H9 (cell line): ENCODE results near the gene HNRNPH2. TPM values are rescaled to one million over a fixed set of nuclear protein-coding genes. Genes with fewer than 3 reads are reported as not detected.

Experiments used
- DNase-seq: peaks from one replicate; pipeline ENCODE4 v3.0.0-alpha.2; 2017
- H2AFZ ChIP-seq: one replicate; pipeline ENCODE4 v1.6.1; 2013; ENCODE audit warnings: mild to moderate bottlenecking, low read length, control low read depth, moderate library complexity
- H2AK5ac ChIP-seq: 2 replicates; pipeline ENCODE4 v1.6.1; 2013; ENCODE audit warnings: low read length, control low read depth, mixed read lengths; ENCODE audit not compliant: insufficient read length
- H2BK120ac ChIP-seq: one replicate; pipeline ENCODE4 v1.6.1; 2013; ENCODE audit warnings: low read depth, mild to moderate bottlenecking, low read length, control low read depth, inconsistent platforms; ENCODE audit not compliant: poor library complexity, severe bottlenecking
- H2BK12ac ChIP-seq: 2 replicates; pipeline ENCODE4 v1.6.1; 2013; ENCODE audit warnings: low read length, control low read depth, mixed read lengths, low read depth; ENCODE audit not compliant: insufficient read length
- H2BK15ac ChIP-seq: 2 replicates; pipeline ENCODE4 v1.6.1; 2013; ENCODE audit warnings: low read depth, low read length, control low read depth
- H2BK20ac ChIP-seq: one replicate; pipeline ENCODE4 v1.6.1; 2013; ENCODE audit warnings: low read depth, mild to moderate bottlenecking, low read length, control low read depth, inconsistent platforms; ENCODE audit not compliant: poor library complexity, severe bottlenecking
- H2BK5ac ChIP-seq: 2 replicates; pipeline ENCODE4 v1.6.1; 2013; ENCODE audit warnings: low read length, control low read depth, mixed read lengths; ENCODE audit not compliant: insufficient read length
- H3K14ac ChIP-seq: 2 replicates; pipeline ENCODE4 v1.6.1; 2013; ENCODE audit warnings: low read length, control low read depth; ENCODE audit not compliant: insufficient read depth
- H3K18ac ChIP-seq: 2 replicates; pipeline ENCODE4 v1.6.1; 2013; ENCODE audit warnings: low read depth, mild to moderate bottlenecking, mixed read lengths, low read length, control low read depth; ENCODE audit not compliant: insufficient read length
- H3K23ac ChIP-seq: 2 replicates; pipeline ENCODE4 v1.6.1; 2013; ENCODE audit warnings: low read length, control low read depth, mixed read lengths, low read depth; ENCODE audit not compliant: insufficient read length
- H3K23me2 ChIP-seq: 2 replicates; pipeline ENCODE4 v1.6.1; 2013; ENCODE audit warnings: low read depth, mild to moderate bottlenecking, mixed read lengths, low read length, control low read depth; ENCODE audit not compliant: insufficient read length, poor library complexity, severe bottlenecking
- H3K27ac ChIP-seq: 2 replicates; pipeline ENCODE4 v1.5.1; 2013; ENCODE audit warnings: low read length, control low read depth, mixed read lengths, low read depth; ENCODE audit not compliant: insufficient read length
- H3K27me3 ChIP-seq: 2 replicates; pipeline ENCODE4 v1.6.1; 2013; ENCODE audit warnings: low read length, control low read depth, inconsistent platforms; ENCODE audit not compliant: insufficient read depth
- H3K4ac ChIP-seq: 2 replicates; pipeline ENCODE4 v1.6.1; 2013; ENCODE audit warnings: low read depth, mild to moderate bottlenecking, control low read depth, inconsistent platforms, low read length, moderate library complexity
- H3K4me1 ChIP-seq: 2 replicates; pipeline ENCODE4 v1.6.1; 2013; ENCODE audit warnings: low read length, control low read depth, inconsistent platforms; ENCODE audit not compliant: insufficient read depth
- H3K4me2 ChIP-seq: 2 replicates; pipeline ENCODE4 v1.6.1; 2013; ENCODE audit warnings: low read length, control low read depth, mixed read lengths; ENCODE audit not compliant: insufficient read length, insufficient read depth
- H3K56ac ChIP-seq: 2 replicates; pipeline ENCODE4 v1.6.1; 2013; ENCODE audit warnings: low read depth, mild to moderate bottlenecking, mixed read lengths, low read length, control low read depth; ENCODE audit not compliant: insufficient read length
- H3K79me1 ChIP-seq: 2 replicates; pipeline ENCODE4 v1.6.1; 2013; ENCODE audit warnings: low read depth, mild to moderate bottlenecking, moderate library complexity, low read length, control low read depth, inconsistent platforms; ENCODE audit not compliant: insufficient read depth, poor library complexity, severe bottlenecking
- H3K79me2 ChIP-seq: 2 replicates; pipeline ENCODE4 v1.6.1; 2013; ENCODE audit warnings: low read length, control low read depth, inconsistent platforms; ENCODE audit not compliant: insufficient read depth
- H3K9ac ChIP-seq: 2 replicates; pipeline ENCODE4 v1.6.1; 2013; ENCODE audit warnings: low read length, control low read depth, mixed read lengths; ENCODE audit not compliant: insufficient read length; ENCODE audit errors: extremely low read depth
- H3K9me3 ChIP-seq: one replicate; pipeline ENCODE4 v1.6.1; 2013; ENCODE audit warnings: low read depth, low read length, inconsistent platforms; ENCODE audit not compliant: control insufficient read depth
- H3T11ph ChIP-seq: one replicate; pipeline ENCODE4 v1.6.1; 2013; ENCODE audit warnings: mild to moderate bottlenecking, low read length, control low read depth, inconsistent platforms
- H4K20me1 ChIP-seq: one replicate; pipeline ENCODE4 v1.6.1; 2013; ENCODE audit not compliant: control insufficient read depth, insufficient read length, insufficient read depth
- H4K5ac ChIP-seq: 2 replicates; pipeline ENCODE4 v1.6.1; 2013; ENCODE audit warnings: low read depth, mild to moderate bottlenecking, mixed read lengths, low read length, control low read depth; ENCODE audit not compliant: insufficient read length
- H4K8ac ChIP-seq: replicated peaks from 2 replicates; pipeline ENCODE4 v1.6.1; 2013; ENCODE audit warnings: low read length, control low read depth, mixed read lengths, low read depth; ENCODE audit not compliant: insufficient read length
- H4K91ac ChIP-seq: 2 replicates; pipeline ENCODE4 v1.6.1; 2013; ENCODE audit warnings: low read depth, mild to moderate bottlenecking, moderate library complexity, mixed read lengths, low read length, control low read depth; ENCODE audit not compliant: insufficient read length
- H3K27ac Mint-ChIP-seq, 3 experiments: 2 replicates in 2 of 3; 3 replicates in 1 of 3; pipeline ENCODE4 v1.8.0; 2020 to 2021; ENCODE audit warnings: mixed read lengths in 3 of 3, mild to moderate bottlenecking in 1 of 3, moderate library complexity in 1 of 3
- H3K27me3 Mint-ChIP-seq: 2 replicates; pipeline ENCODE4 v1.8.0; 2021; ENCODE audit warnings: low read depth, mild to moderate bottlenecking, moderate library complexity, mixed read lengths
- H3K36me3 Mint-ChIP-seq, 3 experiments: 2 replicates in 2 of 3; 3 replicates in 1 of 3; pipeline ENCODE4 v1.8.0; 2020 to 2021; ENCODE audit warnings: low read depth in 3 of 3, mixed read lengths in 3 of 3; ENCODE audit not compliant: insufficient read depth in 1 of 3
- H3K4me1 Mint-ChIP-seq, 2 experiments: 2 replicates each; pipeline ENCODE4 v1.8.0; 2020; ENCODE audit warnings: mixed read lengths in 2 of 2
- H3K4me3 Mint-ChIP-seq, 2 experiments: 2 replicates in 1 of 2; 3 replicates in 1 of 2; pipeline ENCODE4 v1.8.0; 2020 to 2021; ENCODE audit warnings: mild to moderate bottlenecking in 2 of 2, mixed read lengths in 2 of 2, moderate library complexity in 1 of 2
- H3K9me3 Mint-ChIP-seq, 2 experiments: 2 replicates in 1 of 2; 3 replicates in 1 of 2; pipeline ENCODE4 v1.8.0; 2020; ENCODE audit warnings: mild to moderate bottlenecking in 2 of 2, mixed read lengths in 2 of 2, moderate library complexity in 1 of 2
- WGBS: extraction: QIAGEN DNeasy Blood & Tissue Kit; methylation state at CpG from one replicate; pipeline ENCODE4 v1.1.7; 2013; ENCODE audit warnings: missing lambda C conversion rate, low lambda C conversion rate, mixed read lengths; ENCODE audit not compliant: insufficient read length; ENCODE audit errors: extremely low coverage; 5-methylcytosine and 5-hydroxymethylcytosine counted together
- total RNA-seq: library from RNA; stranded (reverse); gene quantifications from 2 replicates; pipeline ENCODE4 v1.2.1, GENCODE V29; 2021
- TF ChIP-seq, protein P1 (sequence below): fragments of 200-600 bp; sonication (generic); conservative IDR thresholded peaks from 3 replicates; pipeline ENCODE4 v1.8.0; 2021; ENCODE audit warnings: antibody characterized with exemption, mild to moderate bottlenecking

The HNRNPH2 gene
- total RNA-seq, 1 experiment from 2014 or later, result 60.2 TPM

DNA sequence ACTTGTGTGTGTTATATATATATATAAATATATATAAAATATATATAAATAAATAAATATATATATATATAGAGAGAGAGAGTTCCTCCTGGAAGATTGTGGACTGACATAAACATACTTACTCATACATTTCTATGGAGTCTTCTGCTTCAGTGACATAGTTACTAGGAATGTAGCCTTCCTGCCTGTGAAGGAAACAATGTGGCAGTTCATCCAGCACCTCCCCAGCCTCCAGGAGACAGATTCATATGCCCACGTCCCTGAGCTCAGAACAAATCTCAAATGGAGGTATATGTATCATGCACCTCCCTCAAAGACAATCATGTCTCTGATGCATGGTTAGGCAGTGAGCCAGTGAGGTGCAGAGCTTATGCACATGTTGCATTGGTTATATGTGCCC lies 48.1 kb upstream of the HNRNPH2 start:
- peaks cover 74 to 83% of the 10 kb centered on the region in 2 experiments for H3K9me3 Mint-ChIP-seq
- H2AFZ ChIP-seq, result no peak overlapping the region
- no peak overlapping the region for H3K4me3 Mint-ChIP-seq
- H4K8ac ChIP-seq, result no peak overlapping the region
- no peaks in the 10 kb centered on the region for H3K79me1 ChIP-seq
- no peaks in the 10 kb centered on the region; the same call in 1 of the 2 replicates for H3K4me1 ChIP-seq
- H3K27me3 ChIP-seq, result no peaks in the 10 kb centered on the region
- H3K4me1 Mint-ChIP-seq, result no peaks in the 10 kb centered on the region
- no peak overlapping the region for H3K14ac ChIP-seq
- H3K27me3 Mint-ChIP-seq, result peaks cover 5% of the 10 kb centered on the region; the same call in 1 of the 2 replicates
- DNase-seq, result no peak
- TF ChIP-seq, protein P1, sequence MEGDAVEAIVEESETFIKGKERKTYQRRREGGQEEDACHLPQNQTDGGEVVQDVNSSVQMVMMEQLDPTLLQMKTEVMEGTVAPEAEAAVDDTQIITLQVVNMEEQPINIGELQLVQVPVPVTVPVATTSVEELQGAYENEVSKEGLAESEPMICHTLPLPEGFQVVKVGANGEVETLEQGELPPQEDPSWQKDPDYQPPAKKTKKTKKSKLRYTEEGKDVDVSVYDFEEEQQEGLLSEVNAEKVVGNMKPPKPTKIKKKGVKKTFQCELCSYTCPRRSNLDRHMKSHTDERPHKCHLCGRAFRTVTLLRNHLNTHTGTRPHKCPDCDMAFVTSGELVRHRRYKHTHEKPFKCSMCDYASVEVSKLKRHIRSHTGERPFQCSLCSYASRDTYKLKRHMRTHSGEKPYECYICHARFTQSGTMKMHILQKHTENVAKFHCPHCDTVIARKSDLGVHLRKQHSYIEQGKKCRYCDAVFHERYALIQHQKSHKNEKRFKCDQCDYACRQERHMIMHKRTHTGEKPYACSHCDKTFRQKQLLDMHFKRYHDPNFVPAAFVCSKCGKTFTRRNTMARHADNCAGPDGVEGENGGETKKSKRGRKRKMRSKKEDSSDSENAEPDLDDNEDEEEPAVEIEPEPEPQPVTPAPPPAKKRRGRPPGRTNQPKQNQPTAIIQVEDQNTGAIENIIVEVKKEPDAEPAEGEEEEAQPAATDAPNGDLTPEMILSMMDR, result no peak
- H3K79me2 ChIP-seq, result no peaks in the 10 kb centered on the region
- no peak overlapping the region for H2AK5ac ChIP-seq
- no peak overlapping the region for H3T11ph ChIP-seq
- no CpG with 5 or more reads among the region's 1 CpG for WGBS
- H3K23ac ChIP-seq, result no peak overlapping the region
- no peak overlapping the region for H3K4me2 ChIP-seq
- H4K20me1 ChIP-seq, result no peaks in the 10 kb centered on the region
- no peak overlapping the region for H3K27ac ChIP-seq
- H3K56ac ChIP-seq, result no peak overlapping the region
- H4K91ac ChIP-seq, result no peak overlapping the region
- H3K9ac ChIP-seq, result no peak overlapping the region
- no peaks in the 10 kb centered on the region for H3K23me2 ChIP-seq
- H2BK12ac ChIP-seq, result no peak overlapping the region
- H2BK120ac ChIP-seq, result no peak overlapping the region
- H3K18ac ChIP-seq, result no peak overlapping the region
- peaks cover 0 to 4% (median 0%) of the 10 kb centered on the region in 3 experiments; a peak in 2 of 7 replicates for H3K36me3 Mint-ChIP-seq
- no peak overlapping the region for H2BK20ac ChIP-seq
- H2BK5ac ChIP-seq, result no peak overlapping the region
- no peak overlapping the region for H3K27ac Mint-ChIP-seq
- no peak overlapping the region for H3K4ac ChIP-seq
- no peak overlapping the region for H2BK15ac ChIP-seq
- H3K9me3 ChIP-seq, result peaks cover 54% of the 10 kb centered on the region
- H4K5ac ChIP-seq, result no peak overlapping the region
